IPS-18a (cell line): ENCODE results near the gene AMELX.

Experiments
- H3K27ac ChIP-seq: one replicate; pipeline ENCODE4 v1.5.1; 2013; ENCODE audit warnings: low read length
- H3K27me3 ChIP-seq: one replicate; pipeline ENCODE4 v1.6.1; 2013; ENCODE audit warnings: mild to moderate bottlenecking, low read length; ENCODE audit not compliant: control insufficient read depth, insufficient read depth
- H3K36me3 ChIP-seq: one replicate; pipeline ENCODE4 v1.6.1; 2013; ENCODE audit warnings: low read depth, low read length; ENCODE audit not compliant: control insufficient read depth
- H3K4me1 ChIP-seq: one replicate; pipeline ENCODE4 v1.6.1; 2013; ENCODE audit warnings: low read depth, low read length; ENCODE audit not compliant: control insufficient read depth
- H3K4me3 ChIP-seq: one replicate; pipeline ENCODE4 v1.5.1; 2013; ENCODE audit warnings: low read length
- H3K9ac ChIP-seq: one replicate; pipeline ENCODE4 v1.6.1; 2013; ENCODE audit warnings: mild to moderate bottlenecking, low read length, moderate library complexity
- H3K9me3 ChIP-seq: one replicate; pipeline ENCODE4 v1.6.1; 2013; ENCODE audit warnings: low read depth, low read length; ENCODE audit not compliant: control insufficient read depth

Gene AMELX

GRCh38 chrX:11309220-11309619 lies 16.0 kb downstream of the AMELX start:
- Histone ChIP-seq H3K27ac (peak overlapping the region; percentile 9), H3K9ac (no peak overlapping the region), H3K27me3 (no peaks in the 10 kb centered on the region), H3K4me3 (no peak overlapping the region), H3K36me3 (no peaks in the 10 kb centered on the region), H3K9me3 (no peaks in the 10 kb centered on the region), H3K4me1 (peaks cover 10% of the 10 kb centered on the region)

GRCh38 chrX:11311706-11312105 lies 18.5 kb downstream of the AMELX start:
- H3K27me3 ChIP-seq, result no peaks in the 10 kb centered on the region
- no peak overlapping the region for H3K4me3 ChIP-seq
- H3K9ac ChIP-seq, result no peak overlapping the region
- no peaks in the 10 kb centered on the region for H3K9me3 ChIP-seq
- H3K27ac ChIP-seq, result no peak overlapping the region
- H3K36me3 ChIP-seq, result no peaks in the 10 kb centered on the region
- H3K4me1 ChIP-seq, result no peaks in the 10 kb centered on the region

DNA sequence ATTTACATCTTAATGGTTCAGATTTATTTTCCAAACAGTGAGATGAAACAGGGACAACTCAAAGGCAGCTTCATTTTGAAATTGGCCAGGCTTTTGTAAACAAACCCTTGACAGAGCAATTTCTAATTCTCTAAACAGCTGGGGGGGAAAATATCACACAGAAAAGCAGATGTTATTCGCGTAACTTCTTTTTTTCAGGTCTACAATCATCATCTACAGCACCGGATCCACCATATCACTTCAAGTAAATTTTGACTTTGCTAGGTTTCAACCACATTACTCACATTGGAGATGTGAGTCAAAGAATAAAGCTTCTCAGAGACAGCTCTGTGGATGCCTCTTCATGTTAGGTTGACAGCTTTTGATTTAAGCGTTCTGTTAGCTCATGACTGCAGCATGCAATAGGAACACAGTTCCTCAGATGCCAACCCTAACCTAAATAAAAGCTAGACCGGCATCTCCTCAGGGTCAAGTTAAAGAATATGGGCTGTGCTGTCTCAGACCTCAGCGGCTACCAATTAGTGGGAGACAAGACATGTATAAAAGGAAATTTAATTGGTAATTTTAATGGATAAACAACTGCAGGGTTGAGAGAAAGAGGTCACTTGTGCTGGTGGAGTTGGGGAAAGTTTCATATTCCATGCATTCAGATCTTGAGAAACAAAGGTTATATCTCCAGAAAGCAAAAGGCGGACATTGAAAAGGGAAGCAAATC lies 26.8 kb downstream of the AMELX start:
- Histone ChIP-seq H3K4me3 (no peak overlapping the region), H3K27me3 (no peaks in the 10 kb centered on the region), H3K27ac (no peak overlapping the region), H3K9me3 (no peaks in the 10 kb centered on the region), H3K36me3 (no peaks in the 10 kb centered on the region), H3K9ac (no peak overlapping the region), H3K4me1 (no peaks in the 10 kb centered on the region)

- Histone ChIP-seq H3K4me1 (no peaks in the 10 kb centered on the region), H3K27ac (no peak overlapping the region), H3K27me3 (no peaks in the 10 kb centered on the region), H3K4me3 (no peak overlapping the region), H3K9ac (no peak overlapping the region), H3K9me3 (no peaks in the 10 kb centered on the region), H3K36me3 (no peaks in the 10 kb centered on the region)
These were observed 28.8 kb downstream of the AMELX start for GRCh38 chrX:11321986-11322385.

DNA sequence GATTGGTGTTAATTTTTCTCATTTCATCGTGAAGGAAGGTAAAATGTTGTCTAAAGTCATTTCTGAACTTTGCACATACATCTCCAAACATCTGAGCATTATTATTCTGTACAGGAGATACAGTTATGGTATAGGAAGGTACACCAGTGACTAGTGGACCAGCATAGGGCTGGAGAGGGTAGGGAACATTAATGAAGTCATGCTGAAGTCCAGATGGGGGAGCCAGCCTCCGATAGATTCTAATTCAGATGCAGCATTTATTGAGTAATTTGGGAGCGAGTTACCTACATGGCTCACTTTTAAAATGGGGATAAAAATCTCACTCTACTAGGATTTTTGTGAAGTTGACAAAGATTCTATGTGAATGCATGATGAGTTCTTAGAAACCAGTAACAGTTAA lies 34.9 kb downstream of the AMELX start:
- Histone ChIP-seq H3K4me1 (no peaks in the 10 kb centered on the region), H3K9me3 (no peaks in the 10 kb centered on the region), H3K4me3 (no peak overlapping the region)

DNA sequence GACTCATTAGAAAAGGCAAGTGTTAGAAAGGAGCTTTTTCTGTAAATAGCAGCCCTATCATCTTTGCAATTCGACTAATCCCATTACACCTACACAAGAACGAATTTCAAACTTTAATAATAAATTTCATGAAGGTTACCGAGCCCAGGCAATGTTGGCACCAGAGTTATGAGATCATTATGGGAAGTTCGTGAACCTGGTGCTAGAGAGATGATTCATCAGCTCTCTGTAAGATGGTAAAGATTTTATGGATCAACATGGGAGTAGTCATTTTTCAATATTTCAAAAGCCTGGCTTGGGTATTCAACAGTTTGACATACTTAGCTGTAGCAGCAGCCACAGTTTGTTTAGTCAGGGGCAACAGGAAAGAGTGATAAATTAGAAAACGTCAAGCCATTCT lies 35.8 kb downstream of the AMELX start:
- H3K9me3 ChIP-seq, result no peaks in the 10 kb centered on the region
- H3K27me3 ChIP-seq, result no peaks in the 10 kb centered on the region
- no peaks in the 10 kb centered on the region for H3K4me1 ChIP-seq
- H3K9ac ChIP-seq, result no peak overlapping the region
- H3K36me3 ChIP-seq, result no peaks in the 10 kb centered on the region
- no peak overlapping the region for H3K27ac ChIP-seq
- no peak overlapping the region for H3K4me3 ChIP-seq

More for the DNA sequence above, 34.9 kb downstream of the AMELX start:
- Histone ChIP-seq H3K9ac (no peak overlapping the region), H3K36me3 (no peaks in the 10 kb centered on the region), H3K27me3 (no peaks in the 10 kb centered on the region), H3K27ac (no peak overlapping the region)

- no peaks in the 10 kb centered on the region for H3K27me3 ChIP-seq
- no peaks in the 10 kb centered on the region for H3K4me1 ChIP-seq
- no peaks in the 10 kb centered on the region for H3K9me3 ChIP-seq
- no peak overlapping the region for H3K9ac ChIP-seq
- no peak overlapping the region for H3K27ac ChIP-seq
- no peak overlapping the region for H3K4me3 ChIP-seq
- H3K36me3 ChIP-seq, result no peaks in the 10 kb centered on the region
These were observed 38.6 kb downstream of the AMELX start for GRCh38 chrX:11331788-11332187.

- Histone ChIP-seq H3K9me3 (no peaks in the 10 kb centered on the region), H3K4me1 (no peaks in the 10 kb centered on the region), H3K27me3 (no peaks in the 10 kb centered on the region)
These were observed 41.0 kb downstream of the AMELX start for GRCh38 chrX:11334165-11334564.

GRCh38 chrX:11336201-11336600 lies 43.0 kb downstream of the AMELX start:
- H3K4me1 ChIP-seq, result no peaks in the 10 kb centered on the region
- no peak overlapping the region for H3K27ac ChIP-seq
- no peaks in the 10 kb centered on the region for H3K36me3 ChIP-seq
- no peak overlapping the region for H3K4me3 ChIP-seq
- H3K9ac ChIP-seq, result no peak overlapping the region
- no peaks in the 10 kb centered on the region for H3K27me3 ChIP-seq
- no peaks in the 10 kb centered on the region for H3K9me3 ChIP-seq

More at GRCh38 chrX:11334165-11334564, 41.0 kb downstream of the AMELX start:
- H3K4me3 ChIP-seq, result no peak overlapping the region
- no peak overlapping the region for H3K27ac ChIP-seq
- H3K36me3 ChIP-seq, result no peaks in the 10 kb centered on the region
- no peak overlapping the region for H3K9ac ChIP-seq

DNA sequence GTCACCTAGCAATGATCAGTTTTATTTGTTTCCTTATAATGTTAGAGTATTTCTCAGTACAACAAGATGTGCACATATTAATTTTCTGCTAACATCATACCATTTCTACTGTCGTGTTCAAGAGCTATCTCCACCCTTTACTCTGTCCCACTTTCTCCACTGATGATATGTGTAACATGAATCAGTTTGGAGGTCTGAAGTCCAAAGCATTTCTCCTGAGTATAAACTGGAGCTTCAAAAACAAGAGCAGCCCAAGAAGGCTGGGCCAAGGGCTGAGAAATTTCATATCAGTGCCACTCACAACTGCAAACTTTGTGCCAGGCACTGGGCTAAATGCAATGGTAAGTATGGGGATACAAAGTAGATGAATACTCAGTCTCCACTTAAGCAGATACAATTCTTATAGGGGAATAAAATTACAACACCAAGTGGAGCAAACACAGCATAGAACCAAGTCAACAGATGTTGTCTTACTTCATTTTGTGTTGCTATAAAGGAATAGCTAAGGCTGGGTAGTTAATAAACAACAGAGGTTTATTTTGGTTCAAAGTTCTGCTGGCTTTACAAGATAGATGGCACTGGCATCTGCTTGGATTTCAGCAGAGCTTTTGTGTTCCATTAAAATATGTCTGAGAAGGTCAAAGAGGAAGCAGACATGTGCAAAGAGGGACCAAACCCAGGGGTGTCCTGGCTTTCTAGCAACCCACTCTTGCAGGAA lies 44.2 kb downstream of the AMELX start:
- Histone ChIP-seq H3K9me3 (no peaks in the 10 kb centered on the region), H3K27ac (no peak overlapping the region), H3K4me3 (no peak overlapping the region), H3K27me3 (no peaks in the 10 kb centered on the region), H3K9ac (no peak overlapping the region), H3K36me3 (no peaks in the 10 kb centered on the region), H3K4me1 (no peaks in the 10 kb centered on the region)

DNA sequence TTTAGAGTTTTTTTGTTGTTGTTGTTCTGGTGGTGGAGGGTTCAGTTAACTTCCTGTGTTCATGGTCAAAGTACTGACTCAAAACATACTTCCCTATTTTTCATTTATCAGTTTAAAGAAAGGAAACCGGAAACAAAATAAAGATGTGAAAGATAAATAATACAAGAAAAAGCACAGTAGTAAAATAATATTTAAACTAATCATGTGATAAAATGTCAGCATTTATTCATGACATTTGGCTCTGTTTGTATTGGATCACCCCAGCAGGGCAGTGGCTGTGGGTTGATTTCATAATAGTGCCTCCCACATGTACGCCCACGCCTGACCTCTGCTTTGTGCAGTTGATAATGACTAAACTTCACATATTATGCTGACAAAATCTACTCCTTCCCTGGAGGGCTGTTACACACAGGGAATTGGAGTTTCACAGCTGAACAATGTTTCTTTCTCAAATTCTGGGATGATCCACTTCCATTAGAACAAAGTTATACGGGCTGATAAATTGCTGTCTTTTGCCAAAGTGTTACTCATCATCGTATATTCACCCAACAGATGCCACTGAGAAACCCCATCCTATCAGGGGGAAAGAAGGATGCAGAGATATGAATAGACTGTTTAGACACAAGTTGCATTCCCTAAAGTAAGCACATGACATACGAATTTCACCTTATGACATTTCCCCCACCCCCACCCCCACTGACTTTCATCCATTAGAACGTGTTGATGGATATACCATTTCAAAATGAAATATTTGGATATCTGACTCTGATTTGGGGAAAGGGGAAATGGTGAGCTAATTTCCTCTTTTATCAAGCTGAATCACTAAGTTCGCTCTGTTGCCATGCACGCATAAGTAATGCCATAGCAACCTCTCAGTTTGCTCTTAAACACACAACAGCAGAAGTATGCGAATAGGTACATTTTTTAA lies 48.3 kb downstream of the AMELX start:
- Histone ChIP-seq H3K27ac (no peak overlapping the region), H3K36me3 (no peaks in the 10 kb centered on the region), H3K4me3 (no peak overlapping the region), H3K9me3 (no peaks in the 10 kb centered on the region), H3K27me3 (no peaks in the 10 kb centered on the region), H3K4me1 (peaks cover 6% of the 10 kb centered on the region), H3K9ac (no peak overlapping the region)
